Amniotic epithelial cell (primary cell): ENCODE results near the gene FBXW4.

Experiments
- DNase-seq: peaks from one replicate; pipeline ENCODE4 v3.0.0-alpha.2; 2010; ENCODE audit warnings: low read depth

Gene FBXW4

GRCh38 chr10:101580486-101581399, 114.2 kb downstream of the FBXW4 start:
- no peak for DNase-seq

DNA sequence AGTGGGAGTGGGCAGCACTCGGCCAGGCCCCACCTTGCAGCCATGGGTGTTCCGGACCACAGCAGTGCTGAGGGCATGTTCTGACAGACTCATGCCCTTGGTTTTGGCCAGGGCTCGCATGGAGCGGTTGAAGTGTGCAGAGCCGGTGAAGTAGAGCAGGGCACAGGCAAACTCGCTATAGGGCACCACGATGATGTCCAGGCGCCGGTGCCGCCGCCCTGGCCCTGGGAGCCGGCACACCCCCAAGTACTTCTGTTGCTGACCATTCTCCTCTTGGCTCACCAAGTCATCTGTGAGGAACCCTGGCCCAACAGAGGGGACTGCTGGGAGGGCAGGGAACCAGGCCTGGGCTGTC, 115.5 kb downstream of the FBXW4 start:
- no peak for DNase-seq

DNA sequence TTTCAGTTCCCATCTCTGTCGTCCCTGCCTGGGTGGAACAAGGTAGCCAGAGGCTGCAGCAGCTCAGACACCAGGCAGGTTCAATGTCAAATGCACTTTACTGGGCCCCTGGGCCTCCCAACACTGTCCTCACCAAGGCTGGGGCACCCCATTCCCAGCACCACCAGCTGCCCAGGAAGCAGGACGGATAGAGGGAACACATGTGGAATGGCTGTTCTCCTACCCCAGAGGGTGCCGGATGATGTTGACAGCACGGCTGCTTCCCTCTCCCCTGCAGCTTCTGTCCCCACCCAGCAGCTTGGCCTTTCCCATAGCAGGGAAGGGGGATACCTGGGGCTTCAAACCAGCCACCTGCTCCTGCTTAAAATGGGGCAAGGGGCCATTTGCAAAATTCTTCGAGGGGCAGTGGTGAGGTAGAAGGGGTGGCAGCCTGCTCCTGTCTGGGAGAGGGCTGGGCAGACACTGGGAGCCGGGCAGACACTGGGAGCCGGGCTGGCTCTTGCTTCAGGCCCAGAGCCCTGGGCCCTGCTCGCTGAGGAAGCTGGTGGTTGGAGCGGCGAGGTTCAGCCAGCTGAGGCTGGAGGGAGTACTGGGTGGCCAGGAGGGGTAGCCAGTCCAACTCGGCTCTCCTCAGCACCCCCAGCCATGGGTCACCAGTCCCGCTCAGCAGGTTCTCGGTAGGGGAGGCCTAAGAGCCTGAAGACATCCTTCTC, 116.0 kb downstream of the FBXW4 start:
- DNase-seq = no peak

- DNase-seq = no peak
Measured at GRCh38 chr10:101578192-101578591, 116.8 kb downstream of the FBXW4 start.

DNA sequence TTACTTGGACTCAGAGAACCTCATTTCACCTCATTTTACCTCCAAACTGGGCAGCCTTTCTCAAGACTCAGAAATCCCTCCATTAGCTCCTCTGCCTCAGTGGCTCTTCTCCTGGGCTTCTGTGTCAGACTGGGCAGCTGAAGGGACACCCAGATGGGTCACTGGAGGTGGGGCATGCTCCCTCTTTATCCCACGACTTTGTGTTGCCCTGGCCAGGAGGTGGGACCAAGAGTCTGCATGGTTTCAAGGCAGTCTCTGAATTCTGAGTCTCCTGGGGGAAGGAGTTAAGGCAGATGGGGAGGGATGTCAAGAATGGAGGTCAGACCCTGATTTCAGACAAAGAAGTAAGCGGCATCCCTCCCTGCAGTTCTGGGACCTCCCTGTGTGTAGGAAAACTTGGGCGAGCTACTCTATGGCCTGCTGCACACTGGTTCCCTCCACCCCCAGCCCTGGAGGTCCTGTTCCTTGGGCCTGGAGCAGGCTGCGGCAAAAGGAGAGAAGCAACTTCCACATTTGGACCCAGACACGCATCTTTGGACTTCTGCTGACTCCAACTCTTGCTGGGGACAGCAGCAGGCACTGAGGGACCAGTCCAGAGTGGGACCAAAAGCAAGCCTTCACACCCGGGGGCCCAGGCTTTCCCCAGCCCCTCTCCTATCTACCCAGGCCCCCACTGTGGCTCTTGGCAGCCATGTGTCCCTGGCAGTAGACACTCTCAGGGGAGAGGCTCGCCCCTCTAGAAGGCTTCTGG, 117.7 kb downstream of the FBXW4 start:
- DNase-seq = no peak

GRCh38 chr10:101576211-101576863, 118.6 kb downstream of the FBXW4 start:
- no peak for DNase-seq

- DNase-seq = no peak
Measured at GRCh38 chr10:101575580-101576210, 119.3 kb downstream of the FBXW4 start.

DNA sequence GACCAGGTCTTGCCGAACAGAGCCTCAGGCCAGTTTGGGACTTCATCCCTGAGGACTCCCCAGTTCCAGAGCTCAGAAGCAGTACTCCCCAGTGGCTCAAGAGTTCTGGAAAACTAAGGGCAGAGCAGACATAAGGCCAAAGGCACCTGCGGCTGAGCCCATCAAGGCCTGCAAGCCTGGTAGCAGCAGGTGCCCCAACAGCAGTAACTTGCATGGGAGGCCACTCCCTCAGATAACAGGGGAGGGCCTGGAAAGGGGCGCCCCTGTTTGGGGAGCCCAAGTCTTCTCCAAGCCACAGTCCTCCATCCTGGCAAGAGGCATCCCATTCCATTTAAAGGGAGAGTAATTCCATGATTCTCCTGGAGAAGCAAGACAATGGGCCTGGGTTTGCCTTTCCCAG, 119.9 kb downstream of the FBXW4 start:
- DNase-seq = no peak

DNA sequence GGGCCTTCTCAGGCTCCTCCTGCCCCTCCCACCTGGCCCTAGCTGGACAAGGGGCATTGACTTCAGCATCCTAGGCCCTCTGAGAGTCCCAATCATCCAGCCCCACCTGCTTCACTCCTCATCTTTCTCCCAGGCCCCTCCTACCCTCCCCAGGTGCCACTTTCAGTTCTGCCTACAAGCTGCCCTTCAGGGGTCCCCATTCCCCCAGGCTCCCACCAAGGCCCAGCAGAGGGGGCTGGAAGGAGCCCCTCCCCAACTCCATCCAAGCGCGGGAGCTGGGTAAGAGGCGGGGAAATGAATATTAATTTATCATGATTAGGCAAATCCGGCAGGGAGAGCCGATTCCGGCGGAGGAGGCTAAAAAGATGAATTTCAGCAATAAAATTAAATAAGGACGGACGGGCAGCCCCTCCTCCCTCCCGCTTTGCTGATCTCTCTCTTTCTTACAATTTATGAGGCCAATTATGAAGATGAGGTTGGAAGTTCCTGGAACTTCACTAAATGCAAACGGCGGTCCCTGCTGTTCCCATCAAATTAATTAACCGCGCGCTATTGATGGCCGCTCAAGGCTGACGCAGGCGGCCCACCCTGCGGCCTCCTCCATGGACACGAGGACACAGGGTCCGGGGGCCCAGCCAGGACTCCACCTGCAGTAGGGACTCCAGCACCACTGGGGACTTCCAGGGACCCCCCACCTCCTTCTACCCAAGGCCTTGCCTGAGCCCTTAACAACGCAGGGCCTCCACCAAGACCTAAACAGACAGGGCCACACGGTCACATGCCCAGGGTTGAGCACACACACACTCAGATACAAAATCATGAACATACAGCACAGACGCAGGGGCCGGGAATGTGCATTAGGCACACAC, 120.9 kb downstream of the FBXW4 start:
- no peak for DNase-seq

GRCh38 chr10:101572785-101573184, 122.2 kb downstream of the FBXW4 start:
- DNase-seq = no peak

- no peak for DNase-seq
Measured at GRCh38 chr10:101572126-101572525, 122.8 kb downstream of the FBXW4 start.

DNA sequence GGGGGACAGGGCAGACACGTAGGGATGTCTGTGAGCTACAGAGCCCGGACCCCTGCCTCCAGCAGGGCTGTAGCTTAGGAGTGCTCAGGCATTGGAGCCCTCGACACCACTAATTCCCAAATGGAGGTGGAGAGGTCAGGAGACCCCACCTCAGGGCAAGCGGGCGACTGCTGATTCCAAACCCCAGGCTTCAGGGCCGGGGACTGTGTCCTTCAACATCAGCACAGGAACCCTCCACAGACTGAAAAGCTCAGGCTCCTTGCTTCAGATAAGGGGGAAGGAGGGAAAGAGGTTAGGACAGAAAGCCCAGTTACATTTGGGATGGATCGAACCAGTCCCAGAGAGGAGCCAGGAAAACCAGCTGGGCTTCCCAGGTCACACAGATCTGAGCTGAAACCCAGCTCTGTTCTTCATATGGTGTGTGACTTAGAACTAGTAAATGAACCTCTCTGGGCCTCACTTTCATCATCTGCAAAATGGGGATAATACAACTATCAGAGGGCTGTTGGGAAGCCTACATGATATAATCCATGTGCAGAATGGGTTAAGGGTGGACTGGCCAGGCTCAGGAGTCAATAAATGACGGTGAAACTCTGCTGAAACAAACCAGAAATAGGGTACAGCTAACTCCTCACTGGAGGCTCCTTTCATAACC, 123.6 kb downstream of the FBXW4 start:
- DNase-seq = no peak

GRCh38 chr10:101570428-101571270, 124.3 kb downstream of the FBXW4 start:
- no peak for DNase-seq

DNA sequence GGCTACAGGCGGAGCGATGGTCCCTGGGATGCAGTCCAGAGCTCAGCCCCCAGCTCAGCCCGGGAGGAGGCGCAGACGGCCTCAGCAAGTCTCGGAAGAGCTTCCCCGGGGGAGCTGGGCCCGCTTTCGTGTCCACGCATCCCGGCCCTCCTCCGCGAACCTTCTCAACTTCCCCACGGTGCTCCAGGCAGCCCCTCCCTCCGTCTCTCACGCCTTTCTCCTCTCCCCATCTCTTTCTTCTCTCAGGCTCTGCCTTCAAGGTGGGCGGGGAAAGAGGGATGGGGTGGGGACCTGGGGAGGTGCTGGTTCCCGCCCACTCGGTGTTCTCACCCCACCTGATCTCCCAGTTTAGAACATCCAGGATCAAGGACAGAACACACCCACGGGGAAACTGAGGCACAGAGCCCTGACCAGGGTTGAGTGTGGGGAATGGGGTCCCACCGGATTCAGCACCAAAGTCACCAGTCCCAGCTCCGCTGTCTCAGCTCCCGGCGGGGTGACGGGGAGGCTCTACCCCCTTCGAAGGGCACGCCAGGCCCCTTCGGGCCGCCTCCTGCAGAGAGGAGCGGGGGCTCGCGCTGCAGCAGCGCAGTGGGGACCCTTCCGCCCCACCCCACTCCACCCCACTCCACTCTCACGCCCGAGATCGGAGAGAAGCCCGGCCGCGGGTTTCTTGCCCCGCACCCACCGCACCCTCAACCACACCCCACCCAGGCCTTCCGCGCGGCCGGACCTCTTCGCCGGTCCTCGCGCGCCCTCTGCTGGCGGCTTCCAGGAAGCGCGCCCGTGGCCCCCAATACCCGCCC, 125.1 kb downstream of the FBXW4 start:
- DNase-seq = no peak

DNA sequence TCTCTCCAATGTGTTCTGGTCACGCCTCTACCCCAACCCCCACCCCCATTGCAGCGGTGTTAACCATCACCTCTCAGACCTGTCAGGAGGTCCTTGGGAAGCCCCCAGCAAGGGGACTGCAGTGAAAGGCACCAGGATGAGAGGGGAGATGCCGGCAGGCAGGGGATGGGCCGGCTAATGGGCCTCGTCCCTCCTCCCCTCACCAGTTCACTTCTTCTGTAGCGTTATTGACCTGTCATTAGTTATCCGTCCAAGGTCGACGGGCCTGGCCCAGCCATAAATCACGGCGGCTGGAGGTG, 125.7 kb downstream of the FBXW4 start:
- DNase-seq = no peak

GRCh38 chr10:101568054-101568745, 126.8 kb downstream of the FBXW4 start:
- no peak for DNase-seq

DNA sequence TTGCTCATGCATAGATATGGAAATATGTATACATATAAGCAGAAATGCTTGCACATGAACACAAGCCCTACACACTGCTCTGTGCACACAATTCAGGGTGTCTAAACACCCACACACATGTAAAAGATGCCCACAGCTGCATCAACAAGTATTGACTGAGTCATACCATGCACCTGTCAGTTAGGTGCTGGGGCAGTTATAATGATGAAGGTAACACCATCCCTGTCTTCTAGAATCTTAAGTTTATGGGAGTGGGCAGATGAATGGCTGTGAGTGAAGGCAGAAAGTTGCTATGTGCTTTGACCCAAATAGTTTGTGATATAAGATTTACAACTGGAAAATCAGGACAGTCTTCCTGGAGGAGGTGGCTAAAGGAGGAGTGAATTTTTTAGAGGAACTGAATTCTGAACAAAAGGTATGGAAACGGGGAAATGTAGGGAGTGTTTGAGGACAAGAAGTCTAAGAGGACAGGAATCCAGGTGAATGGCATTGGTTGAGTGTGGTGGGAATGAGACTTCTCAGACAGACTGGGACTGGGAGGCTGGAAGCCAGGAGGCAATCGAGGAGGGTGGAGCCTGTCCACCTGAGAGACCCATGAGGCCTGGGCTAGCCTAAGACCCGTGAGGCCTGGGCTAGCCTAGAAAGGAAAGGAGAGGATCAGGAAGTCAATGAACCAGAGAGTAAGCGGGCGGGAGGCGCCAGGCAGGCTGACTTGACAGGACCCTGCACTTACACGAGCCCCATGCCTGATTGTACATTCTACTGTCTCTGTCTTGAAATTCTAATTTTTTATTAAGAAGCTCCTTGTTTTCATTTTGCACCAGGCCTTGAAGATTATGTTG, 127.6 kb downstream of the FBXW4 start:
- DNase-seq = no peak
